SKM-1 (cell line): ENCODE data around the gene CTNS.

Experiments
- DNase-seq: peaks from one replicate; lab custom pipeline; 2025; ENCODE audit not compliant: unreplicated experiment; lab: John Stamatoyannopoulos, UW

Gene CTNS

DNA sequence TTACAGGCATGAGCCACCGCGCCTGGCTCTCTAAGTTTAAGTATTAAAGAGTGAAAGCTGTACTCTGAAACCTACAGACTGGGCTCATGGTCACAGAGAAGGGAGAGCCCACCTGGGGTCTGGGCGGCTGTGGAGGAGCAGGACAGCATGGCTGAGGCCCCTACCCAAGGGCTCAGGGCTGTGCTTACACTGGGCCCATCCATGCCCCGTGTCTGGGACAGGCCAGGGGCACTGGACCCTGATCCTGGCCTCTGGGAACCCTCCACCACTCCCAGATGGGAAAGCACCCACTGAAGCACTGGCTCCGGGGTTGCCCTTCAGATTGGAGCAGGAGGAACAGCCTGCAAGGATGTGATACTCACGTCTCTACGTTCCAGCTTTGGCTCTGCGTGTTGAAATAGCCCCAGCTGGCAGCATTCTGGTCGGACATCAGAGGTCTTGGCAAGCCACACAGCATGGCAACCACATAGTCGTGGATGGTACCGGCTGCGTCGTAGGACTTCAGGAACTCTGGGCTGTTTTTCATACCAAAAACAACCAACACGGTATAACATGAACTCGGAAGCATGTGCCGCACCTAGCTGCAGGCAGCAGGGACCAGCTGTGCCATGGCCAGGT lies 13.5 kb upstream of the CTNS start:
- DNase-seq, result no peak

GRCh38 chr17:3626831-3627768 lies 9.5 kb upstream of the CTNS start:
- no peak for DNase-seq

DNA sequence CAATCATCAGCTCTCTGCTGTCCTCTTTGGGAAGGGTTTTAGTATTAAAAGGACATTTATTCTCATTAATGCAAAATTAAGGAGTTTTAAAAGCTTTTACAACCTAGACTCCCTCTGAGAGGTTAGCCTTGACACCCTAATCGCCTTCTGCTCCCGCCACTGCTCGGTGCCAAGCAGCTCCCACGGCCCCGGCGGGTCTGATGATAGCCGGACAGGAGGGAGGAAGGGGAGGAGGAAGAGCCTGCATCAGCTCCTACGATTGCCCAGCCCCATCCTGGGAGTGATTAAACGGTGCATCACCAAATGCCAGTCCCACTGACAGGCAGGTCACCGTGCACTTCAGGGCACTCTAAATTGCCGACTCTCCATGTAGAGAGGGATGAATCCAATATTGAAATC lies 8.8 kb upstream of the CTNS start:
- no peak for DNase-seq

GRCh38 chr17:3630781-3631180 lies 5.8 kb upstream of the CTNS start:
- no peak for DNase-seq

- DNase-seq, result no peak
Observed at GRCh38 chr17:3632287-3632686, 4.3 kb upstream of the CTNS start.

DNA sequence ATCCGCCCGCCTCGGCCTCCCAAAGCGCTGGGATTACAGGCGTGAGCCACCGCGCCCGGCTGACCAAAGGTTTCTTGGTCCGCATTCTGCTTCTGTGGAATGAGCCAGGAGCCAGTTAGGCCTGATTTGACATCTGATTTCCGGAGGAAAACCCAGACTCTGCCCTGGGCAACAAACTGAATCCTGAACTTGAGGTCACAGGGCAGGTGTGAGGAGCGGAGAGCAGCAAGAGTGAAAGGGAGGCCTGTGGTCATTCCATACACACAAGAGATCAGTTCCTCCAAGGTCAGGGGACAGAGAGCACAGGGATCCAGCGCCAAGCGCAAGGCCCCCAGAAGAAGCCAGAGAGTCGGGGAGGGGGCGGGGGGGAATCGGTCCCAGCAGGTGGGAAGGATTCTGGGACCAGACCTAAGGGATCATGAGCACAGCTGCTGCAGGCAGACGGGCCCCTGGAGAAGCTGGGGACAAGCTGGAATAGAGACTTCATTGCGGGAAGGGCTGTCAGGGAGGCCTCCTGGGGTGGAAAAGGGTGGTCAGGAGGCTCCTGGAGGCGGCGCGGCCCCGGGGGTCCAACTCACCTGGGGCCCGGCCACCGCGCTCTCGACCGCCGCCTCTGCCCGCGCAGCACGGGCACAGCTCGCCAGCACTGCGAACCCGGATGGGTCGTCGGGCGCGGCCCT lies 946 bp upstream of the CTNS start:
- no peak for DNase-seq

GRCh38 chr17:3636908-3637373 lies 381 bp downstream of the CTNS start:
- DNase-seq, result no peak

GRCh38 chr17:3639981-3640596 lies 3.5 kb downstream of the CTNS start:
- no peak for DNase-seq

DNA sequence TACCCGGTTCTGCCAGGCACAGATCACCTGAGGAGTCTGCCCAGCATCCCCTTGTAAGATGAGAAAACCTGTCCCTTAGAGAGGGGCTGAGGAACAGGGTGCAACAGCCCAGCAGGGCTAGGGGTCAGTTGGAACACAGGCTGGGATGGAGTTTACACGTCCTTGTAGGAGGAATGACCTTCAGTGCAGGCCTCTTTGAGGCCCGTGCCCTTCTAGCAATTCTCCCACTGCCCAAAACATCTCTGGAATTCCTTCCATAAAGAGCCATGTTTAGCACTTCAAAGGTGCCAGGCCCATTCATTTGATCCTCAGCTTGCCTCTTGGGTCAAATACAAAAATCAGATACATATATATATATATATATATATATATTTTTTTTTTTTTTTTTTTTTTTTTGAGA lies 4.5 kb downstream of the CTNS start:
- no peak for DNase-seq

GRCh38 chr17:3641717-3642486 lies 5.3 kb downstream of the CTNS start:
- no peak for DNase-seq

- no peak for DNase-seq
Observed at GRCh38 chr17:3643889-3644349, 7.4 kb downstream of the CTNS start.

DNA sequence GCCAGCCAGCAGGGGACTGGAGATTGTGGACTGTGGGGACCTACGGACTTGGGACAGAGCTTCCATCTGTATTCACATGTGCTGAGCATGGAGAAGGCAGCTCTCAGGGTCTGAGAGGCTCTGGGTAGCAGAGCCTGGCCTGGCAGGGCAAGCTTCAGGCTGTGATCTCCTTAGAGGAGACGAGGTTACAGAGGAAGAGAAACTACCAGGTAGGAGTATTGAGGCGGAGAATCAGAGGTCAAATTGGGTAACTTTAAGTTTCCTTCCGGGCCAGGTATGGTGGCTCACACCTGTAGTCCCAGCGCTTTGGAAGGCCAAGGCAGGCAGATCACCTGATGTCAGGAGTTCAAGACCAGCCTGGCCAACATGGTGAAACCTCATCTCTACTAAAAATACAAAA lies 8.8 kb downstream of the CTNS start:
- no peak for DNase-seq

- DNase-seq, result no peak
Observed at GRCh38 chr17:3647251-3647650, 10.7 kb downstream of the CTNS start.

DNA sequence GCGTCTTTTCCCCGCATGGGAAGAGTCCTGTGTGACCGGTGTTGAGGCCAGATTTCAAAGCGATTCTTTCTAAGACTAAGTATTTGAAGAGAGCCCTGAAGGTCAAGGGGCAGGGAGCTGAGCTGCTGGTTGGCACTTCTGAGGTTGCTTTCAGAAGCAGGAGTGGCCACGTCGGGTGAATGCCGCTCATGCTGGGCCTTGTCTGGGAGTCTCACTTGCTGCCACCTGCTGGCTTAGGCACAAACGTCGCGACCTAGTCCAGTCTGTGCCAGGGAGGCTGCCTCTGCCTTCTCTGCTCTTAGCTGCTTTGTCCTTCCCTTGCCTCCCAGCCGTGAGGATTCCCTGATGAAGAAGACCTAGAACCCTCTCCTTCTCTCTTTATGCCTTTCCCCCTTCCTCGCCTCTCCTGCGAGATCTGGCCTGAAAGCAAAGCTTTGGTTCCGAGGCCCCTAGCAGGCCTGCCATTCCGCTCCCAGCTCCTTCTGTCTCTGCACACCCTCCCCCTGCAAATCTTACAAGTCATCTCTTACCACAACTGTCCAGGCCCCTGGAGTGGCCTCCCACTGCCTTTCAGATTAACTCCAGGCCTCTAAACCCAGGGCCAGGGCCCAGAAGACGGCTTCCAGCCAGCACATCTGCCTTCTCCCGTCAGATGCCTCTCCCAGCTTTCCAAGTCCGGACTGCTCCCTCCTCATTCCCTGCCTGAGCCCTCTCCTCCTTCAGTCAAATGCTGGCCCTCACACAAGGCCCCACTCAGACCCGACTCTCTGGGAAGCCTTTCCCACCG lies 11.4 kb downstream of the CTNS start:
- no peak for DNase-seq

DNA sequence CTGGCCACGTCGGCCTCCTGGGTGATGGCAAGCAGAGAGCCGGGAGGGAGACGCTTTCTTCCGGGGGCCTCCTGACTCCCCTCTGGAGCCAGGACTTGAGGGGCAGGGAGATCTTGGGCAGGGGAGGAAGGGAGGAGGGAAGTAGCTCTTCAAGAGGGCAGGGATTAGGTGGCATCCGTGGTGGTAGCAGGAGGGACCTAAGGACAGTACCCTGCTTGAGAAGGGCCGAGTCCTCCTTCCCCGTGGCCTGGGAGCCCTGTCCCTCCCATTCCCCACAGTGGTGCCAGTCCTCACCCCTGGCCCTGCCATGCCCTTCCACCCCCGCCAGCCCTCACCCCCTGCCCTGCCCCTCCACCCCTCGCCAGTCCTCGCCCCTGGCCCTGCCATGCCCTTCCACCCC lies 19.2 kb downstream of the CTNS start:
- DNase-seq, result no peak

DNA sequence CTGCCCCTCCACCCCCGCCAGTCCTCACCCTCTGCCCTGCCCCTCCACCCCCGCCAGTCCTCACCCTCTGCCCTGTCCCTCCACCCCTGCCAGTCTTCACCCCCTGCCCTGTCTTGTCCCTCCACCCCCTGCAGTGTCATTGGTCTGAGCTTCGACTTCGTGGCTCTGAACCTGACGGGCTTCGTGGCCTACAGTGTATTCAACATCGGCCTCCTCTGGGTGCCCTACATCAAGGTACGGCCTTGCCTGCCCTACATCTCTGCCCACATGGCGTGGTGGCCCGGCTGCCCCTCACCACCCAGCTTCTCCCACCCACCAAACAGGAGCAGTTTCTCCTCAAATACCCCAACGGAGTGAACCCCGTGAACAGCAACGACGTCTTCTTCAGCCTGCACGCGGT lies 19.8 kb downstream of the CTNS start:
- no peak for DNase-seq

DNA sequence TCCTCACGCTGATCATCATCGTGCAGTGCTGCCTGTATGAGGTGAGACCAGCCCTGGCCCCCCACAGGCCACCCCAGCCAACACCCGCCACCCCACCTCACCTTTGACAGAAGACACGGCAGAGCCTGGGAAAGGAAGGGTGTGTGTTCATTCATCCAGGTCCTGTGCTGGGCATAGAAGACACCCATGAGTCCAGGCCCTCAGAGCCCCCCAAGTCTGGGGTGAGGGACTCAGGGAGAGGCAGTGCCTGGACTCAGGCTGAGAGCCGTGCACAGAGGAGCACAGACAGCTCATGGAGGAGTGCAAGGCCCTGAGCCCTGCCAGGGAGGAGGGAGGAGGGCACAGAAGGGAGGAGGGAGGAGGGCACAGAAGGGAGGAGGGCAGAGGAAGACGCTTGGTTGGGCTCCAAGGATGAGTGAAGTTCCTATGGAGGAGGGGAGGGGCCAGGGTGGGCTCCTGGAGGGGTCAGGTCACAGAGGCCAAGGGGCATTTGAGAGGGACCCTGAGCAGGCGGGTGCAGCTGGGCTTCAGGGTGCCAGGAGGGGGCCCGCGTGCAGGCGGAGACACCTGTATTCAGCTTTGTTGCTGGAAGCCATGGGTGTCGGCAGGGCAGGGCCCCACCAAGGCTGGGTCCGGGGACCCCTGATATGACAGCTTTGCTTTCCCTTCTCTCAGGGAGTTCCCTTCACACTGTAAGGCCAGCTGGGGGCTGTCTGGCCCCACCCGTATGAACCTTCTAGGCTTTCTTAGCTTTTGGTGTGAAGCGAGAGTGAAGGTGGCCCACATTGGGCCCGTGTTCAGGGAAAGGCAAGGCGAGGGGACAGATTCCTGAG lies 20.4 kb downstream of the CTNS start:
- no peak for DNase-seq

GRCh38 chr17:3657588-3657869 lies 21.0 kb downstream of the CTNS start:
- DNase-seq, result no peak
